HG03280 (cell line): Measurements from ENCODE around the gene PLEKHG3.
"Not testable (repeated sequence)": the region's sequence is repeated elsewhere in the genome, so short reads cannot be mapped to it uniquely, and the experiment has no call there.

Source experiments
- ATAC-seq: cut with Tn5 transposase; IDR thresholded peaks from one replicate; pipeline ENCODE4 v1.9.1; 2021; ENCODE audit warnings: mild to moderate bottlenecking, moderate library complexity; ENCODE audit not compliant: unreplicated experiment

The PLEKHG3 gene

GRCh38 chr14:64686282-64686615 is 18.0 kb upstream of the PLEKHG3 start:
- no peak for ATAC-seq

- ATAC-seq: no peak
These were observed 16.2 kb upstream of the PLEKHG3 start for GRCh38 chr14:64688031-64688430.

GRCh38 chr14:64688811-64689281 is 15.4 kb upstream of the PLEKHG3 start:
- ATAC-seq: no peak

- no peak for ATAC-seq
These were observed 14.9 kb upstream of the PLEKHG3 start for GRCh38 chr14:64689289-64689688.

GRCh38 chr14:64690607-64691006 is 13.6 kb upstream of the PLEKHG3 start:
- ATAC-seq: not testable (repeated sequence)

GRCh38 chr14:64691376-64691775 is 12.8 kb upstream of the PLEKHG3 start:
- no peak for ATAC-seq

- ATAC-seq: no peak
These were observed 11.8 kb upstream of the PLEKHG3 start for GRCh38 chr14:64692189-64692985.

- ATAC-seq: no peak
These were observed 11.0 kb upstream of the PLEKHG3 start for GRCh38 chr14:64692986-64693809.

- no peak for ATAC-seq
These were observed 10.4 kb upstream of the PLEKHG3 start for GRCh38 chr14:64693810-64694165.

GRCh38 chr14:64695071-64695470 is 9.2 kb upstream of the PLEKHG3 start:
- ATAC-seq: no peak

GRCh38 chr14:64696355-64696857 is 7.8 kb upstream of the PLEKHG3 start:
- no peak for ATAC-seq

GRCh38 chr14:64698903-64699302 is 5.3 kb upstream of the PLEKHG3 start:
- ATAC-seq: no peak

GRCh38 chr14:64700290-64700689 is 3.9 kb upstream of the PLEKHG3 start:
- no peak for ATAC-seq

GRCh38 chr14:64700894-64701293 is 3.3 kb upstream of the PLEKHG3 start:
- ATAC-seq: no peak

- ATAC-seq: no peak
These were observed 2.6 kb upstream of the PLEKHG3 start for GRCh38 chr14:64701660-64702059.

- ATAC-seq: no peak
These were observed 1.5 kb upstream of the PLEKHG3 start for GRCh38 chr14:64702493-64703394.

GRCh38 chr14:64703395-64704142 is 655 bp upstream of the PLEKHG3 start:
- ATAC-seq: no peak

GRCh38 chr14:64704743-64705380 is 638 bp downstream of the PLEKHG3 start:
- ATAC-seq: no peak

GRCh38 chr14:64705381-64706118 is 1.3 kb downstream of the PLEKHG3 start:
- no peak for ATAC-seq
